OCI-LY7 (cell line): ENCODE data around the gene BTF3.

Source experiments
- CTCF ChIP-seq: fragments of 200-600 bp; sonication (generic); conservative IDR thresholded peaks from 2 replicates; pipeline ENCODE4 v1.5.1; 2014; ENCODE audit warnings: mild to moderate bottlenecking, antibody characterized with exemption, low read length, moderate library complexity, mixed read lengths
- EZH2phosphoT487 ChIP-seq: fragments of 200-600 bp; sonication (generic); IDR thresholded peaks from 2 replicates; pipeline ENCODE4 v1.6.1; 2018; ENCODE audit warnings: low read depth, borderline replicate concordance, mild to moderate bottlenecking, mixed run types, antibody characterized with exemption, low read length, moderate library complexity, mixed read lengths

DNA sequence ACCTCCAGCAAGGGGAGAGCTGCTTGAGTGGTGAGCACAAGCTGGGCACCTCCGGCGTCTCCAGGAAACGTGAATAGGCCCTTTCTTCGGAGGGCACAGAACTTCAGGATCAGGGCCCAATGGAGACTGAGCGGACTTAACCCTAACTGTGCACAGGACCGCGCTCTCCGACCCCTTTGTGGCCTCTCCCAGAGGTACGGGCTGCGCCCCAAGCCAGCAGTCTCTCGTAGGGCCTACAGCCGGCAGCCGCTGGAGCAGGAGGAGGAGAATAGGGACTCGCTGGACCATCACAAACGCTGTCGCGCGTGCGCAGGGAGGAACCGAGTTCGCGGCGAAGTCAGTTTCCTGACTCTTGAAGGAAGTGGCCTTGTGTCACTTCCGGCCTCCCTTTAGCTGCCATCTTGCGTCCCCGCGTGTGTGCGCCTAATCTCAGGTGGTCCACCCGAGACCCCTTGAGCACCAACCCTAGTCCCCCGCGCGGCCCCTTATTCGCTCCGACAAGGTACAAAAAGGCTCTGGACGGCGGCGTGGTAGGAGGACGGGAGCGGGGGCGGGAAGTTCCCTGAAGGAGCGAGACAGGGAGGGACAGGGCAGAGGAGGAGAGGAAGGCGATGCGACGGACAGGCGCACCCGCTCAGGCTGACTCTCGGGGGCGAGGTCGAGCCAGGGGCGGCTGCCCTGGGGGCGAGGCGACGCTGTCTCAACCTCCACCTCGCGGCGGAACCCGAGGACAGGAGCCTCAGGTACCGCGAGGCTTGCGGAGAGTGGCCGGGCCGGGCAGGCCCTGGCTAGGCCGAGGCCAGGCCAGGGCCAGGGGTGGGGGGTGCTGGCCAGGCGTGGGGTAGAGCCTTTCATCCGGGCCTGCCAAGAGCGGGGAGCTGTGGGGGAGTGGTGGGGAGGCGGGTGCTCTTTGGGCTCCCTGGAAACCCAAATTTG is at the start of gene BTF3:
- TF ChIP-seq CTCF (no peak), EZH2phosphoT487 (no peak)
